Breast epithelium (tissue), 3 donors: Measurements from ENCODE around the gene NCAPH2.
"Not testable (repeated sequence)": the region's sequence is repeated elsewhere in the genome, so short reads cannot be mapped to it uniquely, and the experiment has no call there.

Experiments
- POLR2A ChIP-seq: fragments of 450-650 bp; IDR thresholded peaks from one replicate; pipeline ENCODE4 v1.6.1; 2016; ENCODE audit warnings: antibody characterized with exemption, mild to moderate bottlenecking, moderate library complexity
- POLR2AphosphoS5 ChIP-seq, 3 donors: sonication (generic); formaldehyde crosslinking; IDR thresholded peaks; one replicate each; pipeline ENCODE4 v1.6.1; 2017; ENCODE audit warnings: antibody characterized with exemption in 3 of 3

GRCh38 chr22:50541667-50542026 lies 33.6 kb downstream of the NCAPH2 start:
- TF ChIP-seq POLR2AphosphoS5 (IDR thresholded peaks at IDR 0.05); POLR2A: not testable (repeated sequence)
